K562 (cell line): ENCODE data around the gene MPG. TPM values are rescaled to one million over a fixed set of nuclear protein-coding genes. Genes with fewer than 3 reads are reported as not detected.

Experiments
- ATAC-seq: fragments of 200-7000 bp; cut with Tn5 transposase; 3 replicates; pipeline ENCODE4 v1.9.1; 2020; ENCODE audit warnings: moderate library complexity
- BruUV-seq: library from RNA; stranded (reverse); fragments of 400-500 nt; replicated peaks from 2 replicates; lab custom pipeline; 2021; lab: Mats Ljungman, UMichigan
- CTCF ChIA-PET: fragments of 300-600 bp; formaldehyde crosslinking; extraction: SDS; loops from one replicate; lab custom pipeline; 2021; ENCODE audit warnings: low intra/inter-chr PET ratio; lab: Yijun Ruan, JAX
- POLR2A ChIA-PET: fragments of 300-600, 350-650 bp; sonication (Branson Sonifier 250); formaldehyde crosslinking; extraction: SDS; loops from one replicate; lab custom pipeline; 2021; ENCODE audit warnings: antibody characterized with exemption, inconsistent platforms; lab: Yijun Ruan, JAX
- DNase-seq, 4 experiments: peaks; one replicate each; pipeline versions ENCODE4 v3.0.0 to v3.0.0-alpha.2; 2011 to 2018; ENCODE audit warnings: low spot score in 3 of 4, mixed read lengths in 3 of 4; ENCODE audit errors: extremely low read depth in 1 of 4
- FAIRE-seq: peaks from 2 replicates; lab custom pipeline; 2011; peaks lifted over from hg19 to GRCh38; lab: Jason Lieb, UNC
- H2AFZ ChIP-seq: 2 replicates; pipeline ENCODE4 v1.6.0; 2011; ENCODE audit warnings: low read depth, low read length, control low read depth, inconsistent platforms
- H3K27ac ChIP-seq: fragments of 200-600 bp; 3 replicates; pipeline ENCODE4 v1.8.0; 2011; ENCODE audit warnings: low read depth, mild to moderate bottlenecking, control low read depth, inconsistent platforms, low read length, moderate library complexity, mixed read lengths; ENCODE audit errors: extremely low read depth
- H3K27me3 ChIP-seq, 2 experiments: fragments of 300-600 bp in 1 of 2; 2 replicates in 1 of 2; 3 replicates in 1 of 2; pipeline versions ENCODE4 v1.6.0 to v1.8.0; 2011; ENCODE audit warnings: inconsistent platforms in 2 of 2, low read length in 2 of 2, mild to moderate bottlenecking in 1 of 2, mixed read lengths in 1 of 2, moderate library complexity in 1 of 2; ENCODE audit not compliant: control insufficient read depth in 2 of 2, insufficient read depth in 2 of 2
- H3K36me3 ChIP-seq: fragments of 300-600 bp; 3 replicates; pipeline ENCODE4 v1.8.0; 2011; ENCODE audit warnings: mild to moderate bottlenecking, low read length, inconsistent platforms; ENCODE audit not compliant: control insufficient read depth, insufficient read depth
- H3K4me1 ChIP-seq, 2 experiments: fragments of 200-600 bp in 1 of 2; replicated peaks in 1 of 2; 2 replicates in 1 of 2; 3 replicates in 1 of 2; pipeline versions ENCODE4 v1.5.1 to v1.8.0; 2011; ENCODE audit warnings: inconsistent platforms in 2 of 2, low read length in 2 of 2, mild to moderate bottlenecking in 1 of 2, mixed read lengths in 1 of 2, moderate library complexity in 1 of 2; ENCODE audit not compliant: control insufficient read depth in 2 of 2, insufficient read depth in 2 of 2
- H3K4me2 ChIP-seq: 2 replicates; pipeline ENCODE4 v1.6.1; 2011; ENCODE audit warnings: low read length, control low read depth, inconsistent platforms, mixed read lengths; ENCODE audit not compliant: insufficient read depth
- H3K4me3 ChIP-seq: fragments of 200-600 bp; sonication (generic), shearing (Covaris generic); 2 replicates; pipeline ENCODE4 v1.5.1; 2016; ENCODE audit warnings: control low read depth, inconsistent platforms
- H3K79me2 ChIP-seq: fragments of 200-600 bp; 3 replicates; pipeline ENCODE4 v1.8.0; 2011; ENCODE audit warnings: low read length, inconsistent platforms; ENCODE audit not compliant: control insufficient read depth, insufficient read depth
- H3K9ac ChIP-seq, 2 experiments: 2 replicates each; pipeline versions ENCODE4 v1.6.0 to v1.6.1; 2011; ENCODE audit warnings: low read depth in 2 of 2, low read length in 2 of 2, control low read depth in 1 of 2, inconsistent platforms in 1 of 2, mild to moderate bottlenecking in 1 of 2, mixed read lengths in 1 of 2; ENCODE audit not compliant: insufficient read depth in 1 of 2
- H3K9me1 ChIP-seq: one replicate; pipeline ENCODE4 v1.6.0; 2011; ENCODE audit warnings: inconsistent platforms, mild to moderate bottlenecking, low read length, moderate library complexity; ENCODE audit not compliant: control insufficient read depth, insufficient read depth
- H3K9me3 ChIP-seq: replicated peaks from 2 replicates; pipeline ENCODE4 v1.5.1; 2011; ENCODE audit warnings: low read depth, low read length, inconsistent platforms; ENCODE audit not compliant: control insufficient read depth, insufficient read depth
- H4K20me1 ChIP-seq: replicated peaks from 2 replicates; pipeline ENCODE4 v1.6.1; 2011; ENCODE audit warnings: low read length, inconsistent platforms, mixed read lengths; ENCODE audit not compliant: control insufficient read depth, insufficient read depth
- ATF1 ChIP-seq, 2 experiments: fragments of 450-650 bp in 1 of 2; IDR thresholded peaks; 2 replicates each; pipeline ENCODE4 v1.6.1; 2016; ENCODE audit warnings: missing compliant biosample characterization in 1 of 2, missing genetic modification characterization in 1 of 2
- CHD1 ChIP-seq: fragments of 200-600 bp; sonication (generic); IDR thresholded peaks from one replicate; pipeline ENCODE4 v1.6.1; 2012; ENCODE audit warnings: mild to moderate bottlenecking, moderate library complexity, low read length, inconsistent platforms
- CHD4 ChIP-seq: fragments of 200-600 bp; sonication (generic); IDR thresholded peaks from 3 replicates; pipeline ENCODE4 v1.6.1; 2012; ENCODE audit warnings: low read depth, mild to moderate bottlenecking, mixed read lengths, low read length, inconsistent platforms; ENCODE audit not compliant: insufficient read depth, insufficient replicate concordance, poor library complexity, severe bottlenecking
- CREM ChIP-seq: IDR thresholded peaks from 2 replicates; pipeline ENCODE4 v1.6.1; 2014; ENCODE audit warnings: antibody characterized with exemption, low read depth
- ELF1 ChIP-seq: fragments of 200-800 bp; sonication (Bioruptor generic); IDR thresholded peaks from 2 replicates; pipeline ENCODE4 v1.6.1; 2016; ENCODE audit warnings: missing genetic modification characterization, missing compliant biosample characterization
- JUND ChIP-seq, 2 experiments: IDR thresholded peaks; 2 replicates in 1 of 2; 3 replicates in 1 of 2; pipeline ENCODE4 v1.6.1; 2011; ENCODE audit warnings: borderline replicate concordance in 2 of 2, low read depth in 2 of 2, low read length in 2 of 2, improper control_type of control experiment in 1 of 2, missing biosample characterization in 1 of 2, missing genetic modification characterization in 1 of 2, missing genetic modification reagents in 1 of 2
- NFE2L1 ChIP-seq: fragments of 450-650 bp; IDR thresholded peaks from 2 replicates; pipeline ENCODE4 v1.6.1; 2016; ENCODE audit warnings: missing genetic modification characterization, low read depth, mild to moderate bottlenecking, missing compliant biosample characterization, moderate library complexity, borderline replicate concordance
- NR2F6 ChIP-seq: fragments of 450-650 bp; formaldehyde crosslinking; IDR thresholded peaks from 2 replicates; pipeline ENCODE4 v1.4.0; 2020; ENCODE audit warnings: mild to moderate bottlenecking
- POLR2A ChIP-seq: fragments of 450-650 bp; conservative IDR thresholded peaks from 2 replicates; pipeline ENCODE4 v1.6.1; 2016
- PURB ChIP-seq: sonication (generic); formaldehyde crosslinking; IDR thresholded peaks from 2 replicates; pipeline ENCODE4 v1.9.0; 2021; ENCODE audit warnings: low read depth, mild to moderate bottlenecking, missing genetic modification reagents
- RBM39 ChIP-seq: fragments of 200-400 bp; formaldehyde crosslinking; optimal IDR thresholded peaks from 2 replicates; pipeline ENCODE3; 2018; ENCODE audit warnings: low read depth, low read length
- SMARCA4 ChIP-seq: fragments of 450-650 bp; IDR thresholded peaks from 2 replicates; pipeline ENCODE4 v1.6.1; 2016
- SRSF3 ChIP-seq: fragments of 200-400 bp; formaldehyde crosslinking; IDR thresholded peaks from 2 replicates; pipeline ENCODE4 v1.6.1; 2016; ENCODE audit warnings: mild to moderate bottlenecking, low read length, moderate library complexity; ENCODE audit not compliant: insufficient read depth
- TCF3 ChIP-seq: sonication (generic); formaldehyde crosslinking; IDR thresholded peaks from 2 replicates; pipeline ENCODE4 v1.4.0; 2020; ENCODE audit warnings: mild to moderate bottlenecking, missing genetic modification reagents
- UBTF ChIP-seq, 2 experiments: IDR thresholded peaks; 2 replicates each; pipeline ENCODE4 v1.6.1; 2012; ENCODE audit warnings: improper control_type of control experiment in 2 of 2, low read depth in 2 of 2, low read length in 2 of 2, borderline replicate concordance in 1 of 2
- ZNF551 ChIP-seq: fragments of 250-450 bp; sonication (Bioruptor Pico); IDR thresholded peaks from 2 replicates; pipeline ENCODE4 v1.5.0; 2021; ENCODE audit warnings: mild to moderate bottlenecking, moderate library complexity
- WGBS: fragments of 100-300 bp; shearing (Covaris generic); methylation state at CpG from one replicate; pipeline ENCODE4 v1.1.6; 2016; ENCODE audit warnings: low coverage, mixed read lengths; ENCODE audit not compliant: insufficient coverage; ENCODE audit errors: missing lambda C conversion rate; 5-methylcytosine and 5-hydroxymethylcytosine counted together
- in situ Hi-C: fragments of 300-500 bp; cut with MboI; formaldehyde crosslinking; loops from 4 replicates; pipeline ENCODE4 v1.15.0; 2018; ENCODE audit warnings: inconsistent platforms, mixed read lengths
- intact Hi-C: fragments of 100-400 bp; cut with micrococcal nuclease; formaldehyde crosslinking; loops from 2 replicates; pipeline ENCODE4 v1.14.2; 2022
- polyA plus RNA-seq, 8 experiments: library from polyadenylated mRNA; depleted of rRNA in 4 of 8; stranded (reverse) in 5 of 8; unstranded in 3 of 8; fragments of >200 nt; fragmentation: Nextera tagmentation in 2 of 8; fragmentation: Illumina TruSeq in 1 of 8; extraction: Ambion mirVana in 2 of 8; extraction: Trizol in 1 of 8; gene quantifications; 2 replicates each; pipeline versions ENCODE4 v1.2.1 to v1.2.3, GENCODE V29; 2011 to 2014; ENCODE audit warnings: inconsistent platforms in 1 of 8, missing spikeins in 1 of 8
- total RNA-seq, 7 experiments: library from RNA; depleted of rRNA in 6 of 7; stranded (reverse); fragments of >200 nt in 6 of 7; fragmentation: Illumina TruSeq in 2 of 7; extraction: Trizol in 2 of 7; gene quantifications; 2 replicates each; pipeline versions ENCODE4 v1.2.1 to v1.2.3, GENCODE V29; 2011 to 2021; ENCODE audit warnings: low replicate concordance in 1 of 7
- TF ChIP-seq, protein P1 (sequence below): fragments of 250-450 bp; sonication (Bioruptor Pico); IDR thresholded peaks from 2 replicates; pipeline ENCODE4 v1.5.0; 2021; ENCODE audit warnings: mild to moderate bottlenecking, moderate library complexity

Gene MPG
- total and polyA plus RNA-seq, 9 of the 15 experiments (the other 6 are each of a cell fraction or from before 2014, with no cell fraction given): 0.42 to 226 (median 36.2) TPM

DNA sequence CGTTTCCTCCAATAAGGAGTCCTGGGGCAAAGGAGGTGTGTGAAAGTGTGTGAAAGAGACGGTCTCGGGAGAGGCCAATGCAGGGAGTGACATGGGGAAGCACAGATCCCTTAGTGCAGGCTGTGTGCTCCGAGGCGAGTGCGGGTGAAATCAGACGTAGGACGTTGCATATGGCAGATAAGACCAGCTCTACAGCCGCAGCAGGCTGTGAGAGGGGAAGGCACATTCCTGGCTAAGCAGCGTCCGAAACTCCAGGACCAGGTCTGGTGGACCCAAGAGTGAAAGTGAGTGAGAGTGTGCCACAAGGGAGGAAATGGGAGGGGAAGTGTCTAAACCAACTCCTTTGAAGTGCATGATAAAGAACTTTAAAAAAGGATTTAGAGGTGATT lies 36.0 kb upstream of the MPG start:
- CTCF ChIA-PET: no interaction called here
- no TSS peak for BruUV-seq
- TF ChIP-seq NFE2L1 (tag) (no peak), CHD4 (no peak), NR2F6 (CRISPR knock-in tag) (no peak), CHD1 (no peak), CREM (no peak), ELF1 (tag) (no peak), SMARCA4 (0 out of 2 replicates have a peak, but pooled peaks have one; percentile 18), TCF3 (CRISPR knock-in tag) (0 out of 2 replicates have a peak, but pooled peaks have one; percentile 10), RBM39 (no peak), PURB (CRISPR knock-in tag) (no peak), JUND (IDR thresholded peaks at IDR 0.05; ENCODE audit: borderline replicate concordance, low read depth, low read length) (no peak), JUND (tag; IDR thresholded peaks at IDR 0.05; ENCODE audit: borderline replicate concordance, low read depth, low read length) (no peak), ZNF551 (CRISPR knock-in tag) (no peak), UBTF (IDR thresholded peaks at IDR 0.05; ENCODE audit: borderline replicate concordance in 1 of 2, low read depth in 2 of 2, low read length in 2 of 2) (0 out of 4 replicates have a peak, but pooled peaks of 1 of the 2 experiments have one; percentile 38), POLR2A (no peak), ATF1 (CRISPR knock-in tag; IDR thresholded peaks at IDR 0.05) (no peak), ATF1 (tag; IDR thresholded peaks at IDR 0.05) (0 out of 2 replicates have a peak, but pooled peaks have one; percentile 20), SRSF3 (no peak)
- TF ChIP-seq, protein P1, sequence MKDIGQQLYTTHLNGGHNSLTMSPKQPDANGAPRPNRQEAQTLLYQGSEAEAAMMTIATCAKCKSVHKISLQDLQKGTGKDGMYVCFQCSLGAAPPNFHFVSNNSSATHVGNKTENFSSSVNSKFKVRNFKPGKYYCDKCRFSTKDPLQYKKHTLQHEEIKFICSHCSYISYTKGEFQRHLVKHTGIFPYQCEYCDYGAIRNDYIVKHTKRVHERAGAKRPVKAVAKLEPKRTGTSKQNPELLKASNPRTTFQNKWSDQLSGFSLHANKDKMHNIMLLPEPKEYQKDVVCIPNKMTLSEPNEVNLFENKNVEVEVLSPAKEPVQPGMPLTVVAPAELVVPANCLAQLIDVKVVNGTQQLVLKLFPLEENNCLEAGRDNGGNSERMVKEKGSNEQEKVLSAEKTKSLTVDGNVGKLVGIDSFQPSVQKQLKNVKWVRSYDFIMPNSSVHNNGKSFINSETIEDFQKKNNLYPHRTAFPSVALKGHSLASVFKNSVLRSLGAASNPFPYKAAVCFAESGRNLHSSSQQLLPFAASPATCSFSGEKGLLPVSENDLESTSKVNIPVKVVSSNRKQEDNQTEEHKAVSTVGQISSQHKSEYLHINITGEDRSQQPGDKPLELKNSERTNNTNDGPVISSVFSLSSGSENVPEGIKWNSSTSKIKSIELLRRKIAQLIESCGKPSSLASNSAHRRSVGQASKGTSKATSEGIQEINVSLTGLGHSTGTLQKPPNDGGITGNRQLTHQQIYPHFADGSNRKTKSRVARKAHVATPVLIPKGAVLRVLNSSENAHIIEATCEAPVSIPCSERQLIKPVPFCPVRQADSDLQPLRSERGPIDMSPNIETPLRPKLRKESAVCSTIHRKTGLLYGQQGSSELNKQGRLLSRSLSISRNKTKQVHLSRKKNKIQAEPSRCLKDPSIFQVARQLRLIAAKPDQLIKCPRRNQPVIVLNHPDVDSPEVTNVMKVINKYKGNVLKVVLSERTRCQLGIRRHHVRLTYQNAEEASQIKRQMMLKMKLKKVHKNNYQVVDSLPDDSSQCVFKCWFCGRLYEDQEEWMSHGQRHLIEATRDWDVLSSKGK (CRISPR knock-in tag): no peak

More for the DNA sequence above, 36.0 kb upstream of the MPG start:
- FAIRE-seq (no peak), ATAC-seq (peak; percentile 75), DNase-seq (peak in 2 of 4 experiments; percentile 32 to 52)
- Histone ChIP-seq H3K4me3 (no peak overlapping the region), H3K27ac (peak overlapping the region; percentile 52; the same call in 2 of the 3 replicates), H2AFZ (no peak overlapping the region), H3K27me3 (no peaks in the 10 kb centered on the region), H3K4me2 (peak overlapping the region; percentile 55), H4K20me1 (peaks cover 21% of the 10 kb centered on the region), H3K9me1 (peaks cover 3% of the 10 kb centered on the region), H3K4me1 (peaks cover 18 to 30% of the 10 kb centered on the region in 2 experiments), H3K79me2 (peaks cover 12% of the 10 kb centered on the region), H3K9ac (peak overlapping the region in 1 of 2 experiments; percentile 60; a peak in 1 of 4 replicates), H3K36me3 (peaks cover 82% of the 10 kb centered on the region), H3K9me3 (no peaks in the 10 kb centered on the region)
- POLR2A ChIA-PET: interaction anchor here (1.4 kb wide), 1 partner anchor 12 kb away, joined by 6 read pairs; the partner anchor contains the start of genes POLR3K and SNRNP25
- in situ Hi-C loops: no loop called here
- 41% methylated on average over 11 of the region's 11 CpGs for WGBS
- intact Hi-C loops: no loop called here
